MM.1S (cell line): ENCODE measurements around the gene DDX50.

Experiments
- DNase-seq: peaks from one replicate; pipeline ENCODE4 v3.0.0-alpha.2; 2015
- H2AFZ ChIP-seq: fragments of 300-600 bp; sonication (generic); 2 replicates; pipeline ENCODE4 v1.6.0; 2016; ENCODE audit warnings: antibody characterized with exemption, low read length
- H3F3A ChIP-seq: fragments of 300-600 bp; sonication (generic); 2 replicates; pipeline ENCODE4 v1.6.1; 2016; ENCODE audit warnings: mild to moderate bottlenecking, antibody characterized with exemption, low read length, moderate library complexity, mixed read lengths; ENCODE audit not compliant: insufficient read depth
- H3K27ac ChIP-seq: fragments of 300-600 bp; sonication (generic); 2 replicates; pipeline ENCODE4 v1.5.1; 2016; ENCODE audit warnings: mild to moderate bottlenecking, low read length
- H3K27me3 ChIP-seq: fragments of 300-600 bp; sonication (generic); replicated peaks from 2 replicates; pipeline ENCODE4 v1.6.0; 2016; ENCODE audit warnings: low read length; ENCODE audit not compliant: insufficient read depth
- H3K36me3 ChIP-seq: fragments of 300-600 bp; sonication (generic); replicated peaks from 2 replicates; pipeline ENCODE4 v1.6.1; 2016; ENCODE audit warnings: mild to moderate bottlenecking, low read length, mixed read lengths; ENCODE audit not compliant: insufficient read depth
- H3K4me1 ChIP-seq: fragments of 300-600 bp; sonication (generic); 2 replicates; pipeline ENCODE4 v1.6.1; 2016; ENCODE audit warnings: low read length, mixed read lengths
- H3K4me2 ChIP-seq: fragments of 300-600 bp; sonication (generic); 2 replicates; pipeline ENCODE4 v1.6.0; 2016; ENCODE audit warnings: low read depth, low read length
- H3K4me3 ChIP-seq: fragments of 300-600 bp; sonication (generic); 2 replicates; pipeline ENCODE4 v1.5.1; 2016; ENCODE audit warnings: low read length, mixed read lengths
- H3K79me2 ChIP-seq: fragments of 300-600 bp; sonication (generic); 2 replicates; pipeline ENCODE4 v1.6.1; 2016; ENCODE audit warnings: mixed run types, low read length, mixed read lengths
- H3K9ac ChIP-seq: fragments of 300-600 bp; sonication (generic); 2 replicates; pipeline ENCODE4 v1.6.1; 2016; ENCODE audit warnings: low read length, mixed read lengths
- H3K9me2 ChIP-seq: fragments of 300-600 bp; sonication (generic); replicated peaks from 2 replicates; pipeline ENCODE4 v1.6.1; 2016; ENCODE audit warnings: mild to moderate bottlenecking, low read length, mixed read lengths; ENCODE audit not compliant: insufficient read depth
- H3K9me3 ChIP-seq: fragments of 300-600 bp; sonication (generic); replicated peaks from 2 replicates; pipeline ENCODE4 v1.6.1; 2016; ENCODE audit warnings: mild to moderate bottlenecking, low read length, mixed read lengths; ENCODE audit not compliant: insufficient read depth
- H4K20me1 ChIP-seq: fragments of 300-600 bp; sonication (generic); 2 replicates; pipeline ENCODE4 v1.6.1; 2016; ENCODE audit warnings: mild to moderate bottlenecking, low read length, moderate library complexity, mixed read lengths; ENCODE audit not compliant: insufficient read depth
- EZH2 ChIP-seq: fragments of 300-600 bp; sonication (generic); optimal IDR thresholded peaks from 2 replicates; pipeline ENCODE3; 2017; ENCODE audit warnings: low read depth, mild to moderate bottlenecking, antibody characterized with exemption, low read length, mixed read lengths
- EZH2phosphoT487 ChIP-seq: fragments of 300-600 bp; sonication (generic); IDR thresholded peaks from 2 replicates; pipeline ENCODE4 v1.6.1; 2018; ENCODE audit warnings: antibody characterized with exemption, low read length
- TF ChIP-seq, protein P1 (sequence below): fragments of 300-600 bp; sonication (generic); IDR thresholded peaks from 2 replicates; pipeline ENCODE4 v1.5.1; 2016; ENCODE audit warnings: antibody characterized with exemption, low read length, mixed read lengths

Gene DDX50

DNA sequence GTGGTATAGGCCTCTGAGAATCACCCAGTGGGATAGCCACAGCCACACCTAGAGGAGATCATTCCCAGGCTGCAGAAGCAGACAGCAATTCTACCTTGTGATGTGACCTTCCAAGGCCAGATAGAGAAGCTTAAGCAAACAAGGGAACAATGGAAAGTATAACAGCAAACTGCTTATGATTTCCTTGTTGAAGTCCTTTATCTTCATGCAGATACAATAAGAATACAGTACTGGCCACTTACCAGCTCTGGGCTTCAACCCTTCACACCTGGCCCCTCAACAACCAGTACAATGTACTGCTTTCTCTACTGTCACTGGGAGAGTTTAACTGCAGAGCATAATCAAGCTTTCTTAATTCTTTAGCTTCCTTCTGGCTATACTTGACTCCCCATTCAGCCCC is 22.6 kb upstream of the DDX50 start:
- no peaks in the 10 kb centered on the region for H3K27me3 ChIP-seq
- H3K79me2 ChIP-seq = no peaks in the 10 kb centered on the region
- H3K4me2 ChIP-seq = no peak overlapping the region
- no peak overlapping the region for H3K9ac ChIP-seq
- DNase-seq = no peak
- no peaks in the 10 kb centered on the region for H3K4me1 ChIP-seq
- H3F3A ChIP-seq = no peaks in the 10 kb centered on the region
- no peaks in the 10 kb centered on the region for H4K20me1 ChIP-seq
- no peak overlapping the region for H2AFZ ChIP-seq
- no peak for TF ChIP-seq EZH2phosphoT487
- no peaks in the 10 kb centered on the region for H3K9me2 ChIP-seq
- H3K27ac ChIP-seq = no peak overlapping the region
- no peak overlapping the region for H3K4me3 ChIP-seq
- no peaks in the 10 kb centered on the region for H3K36me3 ChIP-seq
- H3K9me3 ChIP-seq = no peaks in the 10 kb centered on the region

DNA sequence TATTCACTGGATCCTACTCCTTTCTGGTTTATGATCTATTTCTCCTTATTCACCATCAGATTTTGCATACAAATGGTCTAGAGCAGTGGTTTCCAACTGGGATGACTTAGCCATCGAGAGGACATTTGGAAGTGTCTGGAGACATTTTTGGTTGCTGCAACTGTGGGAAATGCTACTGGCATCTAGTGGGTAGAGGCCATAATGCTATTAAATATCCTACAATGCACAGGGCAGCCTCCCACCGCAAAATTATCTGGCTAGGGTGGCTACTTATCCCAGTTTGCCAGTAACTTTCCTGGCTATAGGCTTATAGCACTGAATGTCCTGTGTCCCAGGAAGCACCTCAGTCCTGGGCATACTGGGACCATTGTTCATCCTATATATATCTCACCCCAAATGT is 21.5 kb upstream of the DDX50 start:
- DNase-seq = no peak
- no peak overlapping the region for H2AFZ ChIP-seq
- no peaks in the 10 kb centered on the region for H3K36me3 ChIP-seq
- no peaks in the 10 kb centered on the region for H4K20me1 ChIP-seq
- no peaks in the 10 kb centered on the region for H3K27me3 ChIP-seq
- no peak overlapping the region for H3K27ac ChIP-seq
- no peak overlapping the region for H3K4me2 ChIP-seq
- no peaks in the 10 kb centered on the region for H3K79me2 ChIP-seq
- H3K9me2 ChIP-seq = no peaks in the 10 kb centered on the region
- TF ChIP-seq EZH2phosphoT487 (no peak), EZH2 (no peak)
- TF ChIP-seq, protein P1, sequence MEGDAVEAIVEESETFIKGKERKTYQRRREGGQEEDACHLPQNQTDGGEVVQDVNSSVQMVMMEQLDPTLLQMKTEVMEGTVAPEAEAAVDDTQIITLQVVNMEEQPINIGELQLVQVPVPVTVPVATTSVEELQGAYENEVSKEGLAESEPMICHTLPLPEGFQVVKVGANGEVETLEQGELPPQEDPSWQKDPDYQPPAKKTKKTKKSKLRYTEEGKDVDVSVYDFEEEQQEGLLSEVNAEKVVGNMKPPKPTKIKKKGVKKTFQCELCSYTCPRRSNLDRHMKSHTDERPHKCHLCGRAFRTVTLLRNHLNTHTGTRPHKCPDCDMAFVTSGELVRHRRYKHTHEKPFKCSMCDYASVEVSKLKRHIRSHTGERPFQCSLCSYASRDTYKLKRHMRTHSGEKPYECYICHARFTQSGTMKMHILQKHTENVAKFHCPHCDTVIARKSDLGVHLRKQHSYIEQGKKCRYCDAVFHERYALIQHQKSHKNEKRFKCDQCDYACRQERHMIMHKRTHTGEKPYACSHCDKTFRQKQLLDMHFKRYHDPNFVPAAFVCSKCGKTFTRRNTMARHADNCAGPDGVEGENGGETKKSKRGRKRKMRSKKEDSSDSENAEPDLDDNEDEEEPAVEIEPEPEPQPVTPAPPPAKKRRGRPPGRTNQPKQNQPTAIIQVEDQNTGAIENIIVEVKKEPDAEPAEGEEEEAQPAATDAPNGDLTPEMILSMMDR = no peak
- H3K4me1 ChIP-seq = no peaks in the 10 kb centered on the region
- H3K9me3 ChIP-seq = no peaks in the 10 kb centered on the region
- no peak overlapping the region for H3K4me3 ChIP-seq
- H3F3A ChIP-seq = no peaks in the 10 kb centered on the region
- no peak overlapping the region for H3K9ac ChIP-seq

DNA sequence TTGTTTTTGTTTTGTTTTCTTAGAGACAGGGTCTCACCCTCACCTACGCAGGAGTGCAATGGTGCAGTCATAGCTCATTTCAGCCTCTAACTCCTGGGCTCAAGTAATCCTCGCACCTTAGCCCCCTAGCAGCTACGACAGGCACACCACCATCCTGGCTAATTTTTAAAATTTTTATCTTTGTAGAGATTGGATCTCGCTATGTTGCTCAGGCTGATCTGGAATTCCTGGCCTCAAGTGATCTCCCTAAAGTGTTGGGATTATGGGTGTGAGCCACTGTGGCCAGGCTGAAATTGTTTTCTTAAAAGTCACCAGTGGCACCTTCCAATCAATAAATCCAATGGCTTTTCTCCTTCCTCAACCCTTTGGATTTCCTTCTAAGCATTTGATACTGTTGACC is 20.9 kb upstream of the DDX50 start:
- Histone ChIP-seq H4K20me1 (no peaks in the 10 kb centered on the region), H3F3A (no peaks in the 10 kb centered on the region), H3K9me2 (no peaks in the 10 kb centered on the region), H3K4me2 (no peak overlapping the region), H3K27me3 (no peaks in the 10 kb centered on the region), H3K27ac (no peak overlapping the region), H3K9me3 (no peaks in the 10 kb centered on the region), H3K4me1 (no peaks in the 10 kb centered on the region), H3K9ac (no peak overlapping the region), H2AFZ (no peak overlapping the region), H3K4me3 (no peak overlapping the region), H3K36me3 (no peaks in the 10 kb centered on the region), H3K79me2 (no peaks in the 10 kb centered on the region)
- TF ChIP-seq EZH2 = no peak
- TF ChIP-seq, protein P1 = no peak
- no peak for TF ChIP-seq EZH2phosphoT487
- no peak for DNase-seq

DNA sequence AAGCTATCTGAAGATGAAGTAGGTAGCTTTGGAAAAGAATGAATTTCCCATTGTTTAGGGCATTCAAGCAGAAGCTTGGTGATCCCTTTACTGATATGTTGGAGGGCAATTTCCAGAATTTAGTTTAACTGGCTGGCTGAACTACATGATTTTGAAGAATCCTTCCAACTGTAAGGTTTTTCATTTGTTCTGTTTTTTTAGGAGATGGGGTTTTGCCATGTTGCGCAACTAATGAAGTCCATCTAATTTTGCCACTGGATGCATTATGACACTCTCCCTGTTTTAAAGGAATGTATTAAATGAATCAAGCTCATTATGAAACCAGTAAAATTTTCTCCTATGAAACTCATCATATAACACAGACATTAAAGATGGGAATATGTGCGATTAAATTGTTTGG is 6.1 kb upstream of the DDX50 start:
- TF ChIP-seq EZH2 (no peak), EZH2phosphoT487 (no peak)
- TF ChIP-seq, protein P1 = no peak
- H3K9me3 ChIP-seq = no peaks in the 10 kb centered on the region
- no peaks in the 10 kb centered on the region for H3F3A ChIP-seq
- no peak for DNase-seq
- H2AFZ ChIP-seq = no peak overlapping the region
- no peaks in the 10 kb centered on the region for H4K20me1 ChIP-seq
- no peak overlapping the region for H3K4me3 ChIP-seq
- no peak overlapping the region for H3K27ac ChIP-seq
- H3K9me2 ChIP-seq = no peaks in the 10 kb centered on the region
- 0 out of 2 replicates have a peak, but pooled peaks cover 2% of the 10 kb centered on the region for H3K4me1 ChIP-seq
- H3K27me3 ChIP-seq = no peaks in the 10 kb centered on the region
- no peaks in the 10 kb centered on the region for H3K79me2 ChIP-seq
- H3K36me3 ChIP-seq = no peaks in the 10 kb centered on the region
- no peak overlapping the region for H3K9ac ChIP-seq
- H3K4me2 ChIP-seq = no peak overlapping the region
